Psoas muscle (tissue), 8 donors: ENCODE results near the gene SLC4A3. TPM values are rescaled to one million over a fixed set of nuclear protein-coding genes. Genes with fewer than 3 reads are reported as not detected.
"Not testable (repeated sequence)": the region's sequence is repeated elsewhere in the genome, so short reads cannot be mapped to it uniquely, and the experiment has no call there.

Experiments
- ATAC-seq, 4 donors: fragments of 200-7000 bp; cut with Tn5 transposase; one replicate each; pipeline ENCODE4 v1.9.1; 2020; ENCODE audit warnings: moderate library complexity in 3 of 4, mild to moderate bottlenecking in 2 of 4
- DNase-seq, 2 donors: peaks; one replicate each; pipeline ENCODE4 v3.0.0-alpha.2; 2020
- H3K27ac ChIP-seq: fragments of 200-600 bp; one replicate; pipeline ENCODE4 v1.8.0; 2022
- H3K27me3 ChIP-seq, 3 donors: fragments of 200-600 bp in 1 of 3; one replicate each; pipeline versions ENCODE4 v1.6.1 to v1.8.0; 2013 to 2022; ENCODE audit warnings: low read length in 2 of 3, mild to moderate bottlenecking in 2 of 3, moderate library complexity in 1 of 3; ENCODE audit not compliant: insufficient read depth in 3 of 3
- H3K36me3 ChIP-seq, 2 donors: fragments of 200-600 bp in 1 of 2; one replicate each; pipeline versions ENCODE4 v1.6.1 to v1.8.0; 2013 to 2022; ENCODE audit warnings: low read depth in 1 of 2, mild to moderate bottlenecking in 1 of 2, moderate library complexity in 1 of 2; ENCODE audit not compliant: insufficient read depth in 1 of 2
- H3K4me1 ChIP-seq: fragments of 200-600 bp; one replicate; pipeline ENCODE4 v1.8.0; 2022
- H3K4me3 ChIP-seq: fragments of 200-600 bp; one replicate; pipeline ENCODE4 v1.8.0; 2022; ENCODE audit warnings: mild to moderate bottlenecking
- H3K9me3 ChIP-seq: fragments of 200-600 bp; one replicate; pipeline ENCODE4 v1.8.0; 2022
- CTCF ChIP-seq: fragments of 200-600 bp; IDR thresholded peaks from one replicate; pipeline ENCODE4 v1.8.0; 2022; ENCODE audit warnings: antibody characterized with exemption
- WGBS, 3 donors: extraction: QIAGEN DNeasy Blood & Tissue Kit; methylation state at CpG; one replicate each; pipeline versions ENCODE4 v1.1.6 to v1.1.7; 2013; 5-methylcytosine and 5-hydroxymethylcytosine counted together
- intact Hi-C, 2 donors: fragments of 100-400 bp; cut with DNase I; formaldehyde crosslinking; loops; one replicate each; pipeline versions ENCODE4 v1.11.0 to v1.14.2; 2022
- polyA plus RNA-seq, 3 donors: library from polyadenylated mRNA; stranded (reverse); fragments of 200-250 nt; gene quantifications; one replicate each; pipeline ENCODE4 v1.2.3, GENCODE V29; 2013
- total RNA-seq, 4 donors: library from RNA; stranded (reverse); fragmentation: NEBNext Ultra II Directional in 2 of 4; extraction: Animal tissue kit (Norgen Biotek cat#: 25700) in 2 of 4; gene quantifications; one replicate each; pipeline versions ENCODE4 v1.2.1 to v1.2.4, GENCODE V29; 2021 to 2023
- donor health status: healthy with polysubstance abuse.
- donor health status: DM: no; HTN: no; CAD: no; lungs with moderate emphysema.
- donor health status: Bipolar disorder and iron deficiency.
- donor health status: healthy.
- donor health status: DM: yes; HTN: yes; CAD: no.
- donor health status: DM: no; HTN: no; CAD: no.
- donor health status: DM: no; HTN: no; CAD: no.
- donor health status: DM: yes; HTN: yes; CAD: no.

SLC4A3 gene
- total and polyA plus RNA-seq, 7 donors = 0.40 to 1.4 (median 0.60) TPM

GRCh38 chr2:219679041-219679440 lies 51.6 kb downstream of the SLC4A3 start:
- H3K27me3 ChIP-seq = no peaks in the 10 kb centered on the region
- intact Hi-C loops = no loop called here
- 60 to 99% (median 73%) methylated on average over 3 of the region's 3 CpGs for WGBS, 3 donors
- H3K4me1 ChIP-seq = no peaks in the 10 kb centered on the region
- H3K9me3 ChIP-seq = no peaks in the 10 kb centered on the region
- no peak overlapping the region for H3K4me3 ChIP-seq
- TF ChIP-seq CTCF = no peak
- H3K36me3 ChIP-seq = no peaks in the 10 kb centered on the region
- H3K27ac ChIP-seq = no peak overlapping the region
- no peak for ATAC-seq
- DNase-seq = no peak

GRCh38 chr2:219679571-219679970 lies 52.1 kb downstream of the SLC4A3 start:
- TF ChIP-seq CTCF = no peak
- Histone ChIP-seq H3K4me1 (no peaks in the 10 kb centered on the region), H3K36me3 (no peaks in the 10 kb centered on the region), H3K4me3 (no peak overlapping the region), H3K27ac (no peak overlapping the region), H3K27me3 (no peaks in the 10 kb centered on the region), H3K9me3 (no peaks in the 10 kb centered on the region)
- intact Hi-C loops = no loop called here
- ATAC-seq (no peak), DNase-seq (no peak)
- 95 to 100% (median 95%) methylated on average over 1 of the region's 1 CpG for WGBS, 3 donors

GRCh38 chr2:219680958-219681693 lies 53.7 kb downstream of the SLC4A3 start:
- H3K27ac ChIP-seq = no peak overlapping the region
- H3K4me3 ChIP-seq = no peak overlapping the region
- ATAC-seq (no peak), DNase-seq (no peak)
- H3K36me3 ChIP-seq = no peaks in the 10 kb centered on the region
- intact Hi-C loops = no loop called here
- no peak for TF ChIP-seq CTCF
- no peaks in the 10 kb centered on the region for H3K9me3 ChIP-seq
- no peaks in the 10 kb centered on the region for H3K27me3 ChIP-seq
- H3K4me1 ChIP-seq = peaks cover 7% of the 10 kb centered on the region
- 81 to 87% (median 86%) methylated on average over 4 of the region's 4 CpGs for WGBS, 3 donors

- no peaks in the 10 kb centered on the region for H3K9me3 ChIP-seq
- ATAC-seq (no peak), DNase-seq (no peak)
- no peak overlapping the region for H3K27ac ChIP-seq
- TF ChIP-seq CTCF = no peak
- H3K36me3 ChIP-seq = no peaks in the 10 kb centered on the region
- intact Hi-C loops = no loop called here
- peaks cover 7% of the 10 kb centered on the region for H3K4me1 ChIP-seq
- H3K4me3 ChIP-seq = no peak overlapping the region
- H3K27me3 ChIP-seq = no peaks in the 10 kb centered on the region
- 77 to 81% (median 78%) methylated on average over 6 of the region's 6 CpGs for WGBS, 3 donors
Measured at GRCh38 chr2:219681694-219682300, 54.4 kb downstream of the SLC4A3 start.

GRCh38 chr2:219683474-219683873 lies 56.0 kb downstream of the SLC4A3 start:
- H3K27ac ChIP-seq, DNase-seq, H3K4me1 ChIP-seq, H3K4me3 ChIP-seq, ATAC-seq, H3K27me3 ChIP-seq, H3K9me3 ChIP-seq, H3K36me3 ChIP-seq, intact Hi-C loops: not testable (repeated sequence)
- WGBS, 3 donors = 90 to 92% (median 91%) methylated on average over 2 of the region's 2 CpGs
